DOHH2 (cell line): ENCODE measurements around the gene GCH1.

ENCODE experiments used
- H3F3A ChIP-seq: fragments of 200-600 bp; sonication (generic), shearing (Covaris generic); 2 replicates; pipeline ENCODE4 v1.6.0; 2016; ENCODE audit warnings: antibody characterized with exemption, mild to moderate bottlenecking; ENCODE audit not compliant: control insufficient read depth, insufficient read depth
- H3K27ac ChIP-seq: fragments of 200-600 bp; sonication (generic); 2 replicates; pipeline ENCODE4 v1.5.1; 2014; ENCODE audit warnings: low read depth, mild to moderate bottlenecking, low read length, moderate library complexity
- H3K27me3 ChIP-seq: fragments of 200-600 bp; sonication (generic); 2 replicates; pipeline ENCODE4 v1.6.1; 2014; ENCODE audit warnings: mild to moderate bottlenecking, low read length, mixed read lengths; ENCODE audit not compliant: control insufficient read depth
- H3K36me3 ChIP-seq: fragments of 200-600 bp; sonication (generic); 2 replicates; pipeline ENCODE4 v1.6.1; 2014; ENCODE audit warnings: mild to moderate bottlenecking, low read length, moderate library complexity, mixed read lengths; ENCODE audit not compliant: control insufficient read depth
- H3K4me1 ChIP-seq: fragments of 200-600 bp; sonication (generic); 2 replicates; pipeline ENCODE4 v1.6.1; 2014; ENCODE audit warnings: mild to moderate bottlenecking, low read length, mixed read lengths; ENCODE audit not compliant: control insufficient read depth
- H3K4me2 ChIP-seq: fragments of 200-600 bp; sonication (generic); 2 replicates; pipeline ENCODE4 v1.6.0; 2014; ENCODE audit warnings: mild to moderate bottlenecking, low read length, moderate library complexity
- H3K4me3 ChIP-seq: fragments of 200-600 bp; sonication (generic); 2 replicates; pipeline ENCODE4 v1.5.1; 2014; ENCODE audit warnings: mild to moderate bottlenecking, low read length, mixed read lengths
- H3K79me2 ChIP-seq: fragments of 200-600 bp; sonication (generic); 2 replicates; pipeline ENCODE4 v1.6.1; 2014; ENCODE audit warnings: mild to moderate bottlenecking, low read length, mixed read lengths; ENCODE audit not compliant: control insufficient read depth
- H3K9me2 ChIP-seq: fragments of 200-600 bp; sonication (generic); replicated peaks from 2 replicates; pipeline ENCODE4 v1.6.1; 2014; ENCODE audit warnings: mild to moderate bottlenecking, low read length, mixed read lengths; ENCODE audit not compliant: control insufficient read depth
- H3K9me3 ChIP-seq: fragments of 200-600 bp; sonication (generic); 2 replicates; pipeline ENCODE4 v1.6.1; 2014; ENCODE audit warnings: antibody characterized with exemption, low read length, mixed read lengths; ENCODE audit not compliant: control insufficient read depth, insufficient read depth
- H4K20me1 ChIP-seq: fragments of 200-600 bp; sonication (generic); 2 replicates; pipeline ENCODE4 v1.6.0; 2014; ENCODE audit warnings: low read depth, mild to moderate bottlenecking, antibody characterized with exemption, low read length, moderate library complexity; ENCODE audit not compliant: control insufficient read depth, insufficient read depth
- EZH2phosphoT487 ChIP-seq: fragments of 200-600 bp; sonication (generic); IDR thresholded peaks from 2 replicates; pipeline ENCODE4 v1.6.1; 2017; ENCODE audit warnings: borderline replicate concordance, mild to moderate bottlenecking, antibody characterized with exemption, low read length, moderate library complexity, mixed read lengths
- TF ChIP-seq, protein P1 (sequence below): fragments of 200-600 bp; sonication (generic); IDR thresholded peaks from one replicate; pipeline ENCODE4 v1.5.1; 2014; ENCODE audit warnings: antibody characterized with exemption, mild to moderate bottlenecking, low read depth, low read length; ENCODE audit not compliant: poor library complexity, severe bottlenecking

GCH1 gene

DNA sequence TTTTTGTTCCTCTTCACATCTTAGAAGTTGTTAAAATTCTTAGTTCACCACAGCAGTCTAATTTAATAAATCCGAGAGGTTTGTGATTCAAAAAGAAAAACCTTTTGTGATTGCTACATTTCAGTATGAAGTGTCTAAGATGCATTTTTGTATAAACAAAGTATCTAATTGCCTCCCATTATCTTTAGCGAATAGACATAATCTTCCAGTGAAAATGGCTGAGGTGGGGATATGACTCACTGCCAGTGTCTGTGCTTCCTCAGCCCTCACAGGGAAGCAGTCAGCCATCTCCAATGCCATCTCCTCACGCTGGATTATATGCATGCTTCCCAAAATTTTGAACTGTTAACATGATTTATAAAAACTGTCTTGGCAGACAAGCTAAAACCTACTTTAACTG is 7.6 kb downstream of the GCH1 start:
- no peaks in the 10 kb centered on the region for H3K9me2 ChIP-seq
- H3K36me3 ChIP-seq: no peaks in the 10 kb centered on the region
- H3K4me3 ChIP-seq: no peak overlapping the region
- peaks cover 6% of the 10 kb centered on the region; the same call in 1 of the 2 replicates for H3F3A ChIP-seq
- H3K27ac ChIP-seq: no peak overlapping the region
- H3K4me2 ChIP-seq: no peak overlapping the region
- no peaks in the 10 kb centered on the region for H3K27me3 ChIP-seq
- H4K20me1 ChIP-seq: no peaks in the 10 kb centered on the region
- peaks cover 52% of the 10 kb centered on the region for H3K79me2 ChIP-seq
- TF ChIP-seq EZH2phosphoT487: no peak
- TF ChIP-seq, protein P1, sequence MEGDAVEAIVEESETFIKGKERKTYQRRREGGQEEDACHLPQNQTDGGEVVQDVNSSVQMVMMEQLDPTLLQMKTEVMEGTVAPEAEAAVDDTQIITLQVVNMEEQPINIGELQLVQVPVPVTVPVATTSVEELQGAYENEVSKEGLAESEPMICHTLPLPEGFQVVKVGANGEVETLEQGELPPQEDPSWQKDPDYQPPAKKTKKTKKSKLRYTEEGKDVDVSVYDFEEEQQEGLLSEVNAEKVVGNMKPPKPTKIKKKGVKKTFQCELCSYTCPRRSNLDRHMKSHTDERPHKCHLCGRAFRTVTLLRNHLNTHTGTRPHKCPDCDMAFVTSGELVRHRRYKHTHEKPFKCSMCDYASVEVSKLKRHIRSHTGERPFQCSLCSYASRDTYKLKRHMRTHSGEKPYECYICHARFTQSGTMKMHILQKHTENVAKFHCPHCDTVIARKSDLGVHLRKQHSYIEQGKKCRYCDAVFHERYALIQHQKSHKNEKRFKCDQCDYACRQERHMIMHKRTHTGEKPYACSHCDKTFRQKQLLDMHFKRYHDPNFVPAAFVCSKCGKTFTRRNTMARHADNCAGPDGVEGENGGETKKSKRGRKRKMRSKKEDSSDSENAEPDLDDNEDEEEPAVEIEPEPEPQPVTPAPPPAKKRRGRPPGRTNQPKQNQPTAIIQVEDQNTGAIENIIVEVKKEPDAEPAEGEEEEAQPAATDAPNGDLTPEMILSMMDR: no peak
- no peaks in the 10 kb centered on the region for H3K9me3 ChIP-seq
- H3K4me1 ChIP-seq: peaks cover 8% of the 10 kb centered on the region

DNA sequence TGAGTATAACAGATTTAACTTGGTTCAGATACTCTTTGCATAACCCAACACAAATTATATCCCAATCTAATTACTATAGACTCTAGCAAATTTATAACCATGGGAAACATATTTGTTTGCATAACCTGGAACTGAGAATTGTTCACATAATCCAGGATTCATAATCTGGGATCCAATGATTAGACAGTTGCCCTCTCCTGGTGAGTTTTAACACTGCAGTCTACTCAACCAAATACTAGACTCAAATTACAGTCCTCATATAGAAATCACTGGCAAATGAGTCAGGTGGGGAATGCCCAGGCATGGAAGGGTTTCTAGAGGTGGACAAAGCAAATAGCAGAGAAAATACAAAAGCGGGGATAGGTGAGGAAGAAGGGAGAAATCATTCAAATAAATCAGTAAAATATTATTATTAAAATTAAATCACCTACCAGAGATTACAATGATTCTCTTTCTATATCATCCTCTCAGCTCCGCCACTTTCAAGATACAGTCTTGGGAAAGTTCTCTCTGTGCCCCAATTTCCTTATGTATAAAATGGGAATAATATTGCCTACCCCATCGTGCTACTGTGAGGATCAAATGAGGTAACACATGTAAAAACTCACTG is 9.4 kb downstream of the GCH1 start:
- Histone ChIP-seq H3K9me2 (no peaks in the 10 kb centered on the region), H3K27me3 (no peaks in the 10 kb centered on the region), H3F3A (peaks cover 6% of the 10 kb centered on the region; the same call in 1 of the 2 replicates), H3K4me2 (no peak overlapping the region), H3K4me1 (peaks cover 16% of the 10 kb centered on the region), H3K4me3 (no peak overlapping the region), H3K9me3 (no peaks in the 10 kb centered on the region), H4K20me1 (no peaks in the 10 kb centered on the region), H3K79me2 (peaks cover 54% of the 10 kb centered on the region), H3K36me3 (no peaks in the 10 kb centered on the region), H3K27ac (no peak overlapping the region)
- TF ChIP-seq EZH2phosphoT487: no peak
- TF ChIP-seq, protein P1: peak; percentile 71

DNA sequence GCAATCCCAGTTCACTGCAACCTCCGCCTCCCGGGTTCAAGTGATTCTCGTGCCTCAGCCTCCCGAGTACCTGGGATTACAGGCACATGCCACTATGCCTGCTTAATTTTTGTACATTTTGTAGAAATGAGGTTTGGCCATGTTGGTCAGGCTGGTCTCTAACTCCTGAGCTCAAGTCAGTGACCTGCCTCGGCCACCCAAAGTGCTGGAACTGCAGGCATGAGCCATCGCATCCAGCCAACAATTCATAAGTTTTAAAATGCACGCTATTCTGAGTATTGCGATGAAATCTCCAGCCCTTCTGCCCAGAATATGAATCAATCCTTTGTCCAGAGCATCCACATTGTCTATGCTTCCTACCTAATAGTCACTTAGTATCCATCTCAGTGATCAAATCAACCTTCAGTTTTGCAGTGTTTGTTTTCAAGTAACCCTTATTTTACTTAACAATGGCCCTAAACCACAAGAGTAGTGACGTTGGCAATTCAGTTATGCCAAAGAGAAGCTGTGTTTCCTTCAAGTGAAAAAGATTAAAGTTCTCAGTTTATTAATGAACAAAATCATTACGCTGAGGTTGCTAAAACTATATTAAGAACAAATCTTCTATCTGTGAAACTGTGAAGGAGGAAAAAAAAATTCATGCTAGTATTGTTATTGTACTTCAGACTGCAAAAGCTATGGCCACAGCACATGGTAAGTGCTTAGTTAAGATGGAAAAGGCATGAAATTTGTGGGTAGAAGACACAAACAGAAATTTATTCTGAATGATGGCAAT is 11.0 kb downstream of the GCH1 start:
- Histone ChIP-seq H3K4me2 (no peak overlapping the region), H3K36me3 (no peaks in the 10 kb centered on the region), H3K27ac (no peak overlapping the region), H3K9me2 (no peaks in the 10 kb centered on the region), H3K4me1 (peaks cover 24% of the 10 kb centered on the region), H3K27me3 (no peaks in the 10 kb centered on the region), H3K9me3 (no peaks in the 10 kb centered on the region), H3K4me3 (no peak overlapping the region), H3K79me2 (peaks cover 58% of the 10 kb centered on the region), H4K20me1 (no peaks in the 10 kb centered on the region), H3F3A (peaks cover 6% of the 10 kb centered on the region; the same call in 1 of the 2 replicates)
- TF ChIP-seq, protein P1: no peak
- TF ChIP-seq EZH2phosphoT487: no peak
